Ishikawa (cell line): ENCODE data around the gene FIGNL2.

Source experiments
- CEBPB ChIP-seq: IDR thresholded peaks from 2 replicates; pipeline ENCODE4 v1.6.1; 2012
- CREB1 ChIP-seq: IDR thresholded peaks from 2 replicates; pipeline ENCODE4 v1.6.1; 2012; ENCODE audit warnings: low read depth
- EGR1 ChIP-seq: IDR thresholded peaks from 2 replicates; pipeline ENCODE4 v1.6.1; 2012
- EP300 ChIP-seq: IDR thresholded peaks from 2 replicates; pipeline ENCODE4 v1.6.1; 2012; ENCODE audit warnings: borderline replicate concordance
- FOXM1 ChIP-seq: IDR thresholded peaks from 2 replicates; pipeline ENCODE4 v1.6.1; 2012; ENCODE audit warnings: low read depth, borderline replicate concordance
- NFIC ChIP-seq: IDR thresholded peaks from 2 replicates; pipeline ENCODE4 v1.6.1; 2012
- RAD21 ChIP-seq: IDR thresholded peaks from 2 replicates; pipeline ENCODE4 v1.6.1; 2012; ENCODE audit warnings: low read depth
- TAF1 ChIP-seq: IDR thresholded peaks from 2 replicates; pipeline ENCODE4 v1.6.1; 2012; ENCODE audit warnings: low read depth, mild to moderate bottlenecking
- TCF12 ChIP-seq: IDR thresholded peaks from 2 replicates; pipeline ENCODE4 v1.6.1; 2012; ENCODE audit warnings: low read depth
- TEAD4 ChIP-seq: IDR thresholded peaks from 2 replicates; pipeline ENCODE4 v1.6.1; 2012
- YY1 ChIP-seq: IDR thresholded peaks from 2 replicates; pipeline ENCODE4 v1.6.1; 2012; ENCODE audit warnings: low read depth
- ZBTB7A ChIP-seq: IDR thresholded peaks from 2 replicates; pipeline ENCODE4 v1.6.1; 2012; ENCODE audit warnings: low read depth
- TF ChIP-seq, protein P1 (sequence below): IDR thresholded peaks from 2 replicates; pipeline ENCODE4 v1.6.1; 2012; ENCODE audit warnings: low read depth, mild to moderate bottlenecking
- TF ChIP-seq, protein P2 (sequence below): IDR thresholded peaks from 2 replicates; pipeline ENCODE4 v1.6.1; 2012

DNA sequence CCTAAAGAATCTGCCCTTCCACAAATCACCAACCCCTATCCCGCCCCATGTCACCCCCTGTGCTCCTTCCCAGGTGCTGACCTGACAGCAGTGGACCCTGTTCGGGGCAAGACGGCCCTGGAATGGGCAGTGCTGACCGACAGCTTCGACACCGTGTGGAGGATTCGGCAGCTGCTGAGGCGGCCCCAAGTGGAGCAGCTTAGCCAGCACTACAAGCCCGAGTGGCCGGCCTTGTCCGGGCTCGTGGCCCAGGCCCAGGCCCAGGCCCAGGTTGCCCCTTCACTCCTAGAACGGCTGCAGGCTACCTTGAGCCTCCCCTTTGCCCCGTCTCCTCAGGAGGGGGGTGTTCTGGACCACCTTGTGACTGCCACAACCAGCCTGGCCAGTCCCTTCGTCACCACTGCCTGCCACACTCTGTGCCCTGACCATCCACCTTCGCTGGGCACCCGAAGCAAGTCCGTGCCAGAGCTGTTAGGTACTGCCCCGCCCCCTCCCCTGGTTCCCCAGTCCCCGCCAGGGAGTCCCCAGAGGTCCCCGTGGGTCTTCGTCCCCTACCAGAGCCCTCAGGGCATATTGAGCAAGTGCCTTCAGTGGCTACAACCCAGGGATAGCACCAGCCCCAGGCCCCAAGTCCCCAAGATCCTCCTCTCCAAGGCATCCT lies 42.1 kb upstream of the FIGNL2 start:
- no peak for TF ChIP-seq ZBTB7A
- TF ChIP-seq TEAD4 = no peak
- no peak for TF ChIP-seq TAF1
- TF ChIP-seq, protein P1, sequence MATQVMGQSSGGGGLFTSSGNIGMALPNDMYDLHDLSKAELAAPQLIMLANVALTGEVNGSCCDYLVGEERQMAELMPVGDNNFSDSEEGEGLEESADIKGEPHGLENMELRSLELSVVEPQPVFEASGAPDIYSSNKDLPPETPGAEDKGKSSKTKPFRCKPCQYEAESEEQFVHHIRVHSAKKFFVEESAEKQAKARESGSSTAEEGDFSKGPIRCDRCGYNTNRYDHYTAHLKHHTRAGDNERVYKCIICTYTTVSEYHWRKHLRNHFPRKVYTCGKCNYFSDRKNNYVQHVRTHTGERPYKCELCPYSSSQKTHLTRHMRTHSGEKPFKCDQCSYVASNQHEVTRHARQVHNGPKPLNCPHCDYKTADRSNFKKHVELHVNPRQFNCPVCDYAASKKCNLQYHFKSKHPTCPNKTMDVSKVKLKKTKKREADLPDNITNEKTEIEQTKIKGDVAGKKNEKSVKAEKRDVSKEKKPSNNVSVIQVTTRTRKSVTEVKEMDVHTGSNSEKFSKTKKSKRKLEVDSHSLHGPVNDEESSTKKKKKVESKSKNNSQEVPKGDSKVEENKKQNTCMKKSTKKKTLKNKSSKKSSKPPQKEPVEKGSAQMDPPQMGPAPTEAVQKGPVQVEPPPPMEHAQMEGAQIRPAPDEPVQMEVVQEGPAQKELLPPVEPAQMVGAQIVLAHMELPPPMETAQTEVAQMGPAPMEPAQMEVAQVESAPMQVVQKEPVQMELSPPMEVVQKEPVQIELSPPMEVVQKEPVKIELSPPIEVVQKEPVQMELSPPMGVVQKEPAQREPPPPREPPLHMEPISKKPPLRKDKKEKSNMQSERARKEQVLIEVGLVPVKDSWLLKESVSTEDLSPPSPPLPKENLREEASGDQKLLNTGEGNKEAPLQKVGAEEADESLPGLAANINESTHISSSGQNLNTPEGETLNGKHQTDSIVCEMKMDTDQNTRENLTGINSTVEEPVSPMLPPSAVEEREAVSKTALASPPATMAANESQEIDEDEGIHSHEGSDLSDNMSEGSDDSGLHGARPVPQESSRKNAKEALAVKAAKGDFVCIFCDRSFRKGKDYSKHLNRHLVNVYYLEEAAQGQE = no peak
- no peak for TF ChIP-seq YY1
- TF ChIP-seq EP300 = no peak
- TF ChIP-seq, protein P2, sequence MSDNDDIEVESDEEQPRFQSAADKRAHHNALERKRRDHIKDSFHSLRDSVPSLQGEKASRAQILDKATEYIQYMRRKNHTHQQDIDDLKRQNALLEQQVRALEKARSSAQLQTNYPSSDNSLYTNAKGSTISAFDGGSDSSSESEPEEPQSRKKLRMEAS = no peak
- TF ChIP-seq CREB1 = no peak
- no peak for TF ChIP-seq EGR1
- no peak for TF ChIP-seq CEBPB
- no peak for TF ChIP-seq RAD21
- no peak for TF ChIP-seq NFIC
- no peak for TF ChIP-seq TCF12
- TF ChIP-seq FOXM1 = no peak
